Liver (tissue), 9 donors: ENCODE measurements around the gene ENKD1. TPM values are rescaled to one million over a fixed set of nuclear protein-coding genes. Genes with fewer than 3 reads are reported as not detected.

ENCODE experiments used
- DNase-seq: peaks from one replicate; pipeline ENCODE4 v3.0.0-alpha.2; 2017; ENCODE audit warnings: low spot score
- H3K27ac ChIP-seq, 2 donors: one replicate each; pipeline ENCODE4 v1.7.0; 2013; ENCODE audit warnings: inconsistent platforms in 2 of 2, low read length in 2 of 2, control low read depth in 1 of 2, low read depth in 1 of 2, mild to moderate bottlenecking in 1 of 2
- H3K27me3 ChIP-seq, 4 donors: one replicate each; pipeline versions ENCODE4 v1.6.1 to v1.7.0; 2013; ENCODE audit warnings: low read length in 3 of 4, inconsistent platforms in 1 of 4, mild to moderate bottlenecking in 1 of 4, moderate library complexity in 1 of 4; ENCODE audit not compliant: control insufficient read depth in 4 of 4, insufficient read depth in 4 of 4
- H3K36me3 ChIP-seq, 4 donors: one replicate each; pipeline versions ENCODE4 v1.6.1 to v1.7.0; 2013; ENCODE audit warnings: low read length in 3 of 4, mild to moderate bottlenecking in 3 of 4, low read depth in 1 of 4, moderate library complexity in 1 of 4; ENCODE audit not compliant: control insufficient read depth in 4 of 4, insufficient read depth in 3 of 4
- H3K4me1 ChIP-seq, 4 donors: one replicate each; pipeline versions ENCODE4 v1.6.1 to v1.7.0; 2013; ENCODE audit warnings: low read length in 3 of 4, mild to moderate bottlenecking in 3 of 4, moderate library complexity in 1 of 4; ENCODE audit not compliant: control insufficient read depth in 4 of 4, insufficient read depth in 4 of 4
- H3K4me3 ChIP-seq, 3 donors: one replicate each; pipeline versions ENCODE4 v1.6.1 to v1.7.0; 2013; ENCODE audit warnings: low read length in 3 of 3, control low read depth in 1 of 3, low read depth in 1 of 3, mild to moderate bottlenecking in 1 of 3
- H3K9ac ChIP-seq, 2 donors: one replicate each; pipeline ENCODE4 v1.7.0; 2013; ENCODE audit warnings: low read length in 2 of 2, mild to moderate bottlenecking in 2 of 2, moderate library complexity in 2 of 2, control low read depth in 1 of 2, low read depth in 1 of 2
- H3K9me3 ChIP-seq, 4 donors: one replicate each; pipeline versions ENCODE4 v1.6.1 to v1.7.0; 2013; ENCODE audit warnings: low read length in 3 of 4; ENCODE audit not compliant: control insufficient read depth in 4 of 4
- ATF3 ChIP-seq: IDR thresholded peaks from 2 replicates; pipeline ENCODE4 v1.6.1; 2016; ENCODE audit warnings: antibody characterized with exemption
- CTCF ChIP-seq: fragments of 150-350 bp; IDR thresholded peaks from 2 replicates; pipeline ENCODE4 v1.5.1; 2017; ENCODE audit warnings: improper control_type of control experiment, low read depth, low read length; ENCODE audit not compliant: missing input control
- GABPA ChIP-seq, 2 donors: IDR thresholded peaks in 1 of 2; conservative IDR thresholded peaks in 1 of 2; 2 replicates each; pipeline ENCODE4 v1.6.1; 2016; ENCODE audit warnings: antibody characterized with exemption in 2 of 2, mild to moderate bottlenecking in 1 of 2, moderate library complexity in 1 of 2
- HNF4A ChIP-seq, 2 donors: conservative IDR thresholded peaks; 2 replicates each; pipeline ENCODE4 v1.6.1; 2016; ENCODE audit warnings: antibody characterized with exemption in 2 of 2, mild to moderate bottlenecking in 2 of 2
- JUND ChIP-seq, 2 donors: IDR thresholded peaks; 2 replicates each; pipeline ENCODE4 v1.6.1; 2016; ENCODE audit warnings: antibody characterized with exemption in 2 of 2
- MAX ChIP-seq: IDR thresholded peaks from 2 replicates; pipeline ENCODE4 v1.6.1; 2016; ENCODE audit warnings: antibody characterized with exemption
- NR2F2 ChIP-seq: IDR thresholded peaks from 2 replicates; pipeline ENCODE4 v1.6.1; 2016; ENCODE audit warnings: antibody characterized with exemption
- REST ChIP-seq: IDR thresholded peaks from 2 replicates; pipeline ENCODE4 v1.6.1; 2016; ENCODE audit warnings: antibody characterized with exemption, mild to moderate bottlenecking
- RXRA ChIP-seq, 2 donors: IDR thresholded peaks; 2 replicates each; pipeline ENCODE4 v1.6.1; 2017 to 2018; ENCODE audit warnings: antibody characterized with exemption in 2 of 2, mild to moderate bottlenecking in 1 of 2
- SP1 ChIP-seq: IDR thresholded peaks from 2 replicates; pipeline ENCODE4 v1.6.1; 2018; ENCODE audit warnings: antibody characterized with exemption, mild to moderate bottlenecking
- TAF1 ChIP-seq: conservative IDR thresholded peaks from 2 replicates; pipeline ENCODE4 v1.6.1; 2016; ENCODE audit warnings: antibody characterized with exemption, mild to moderate bottlenecking
- YY1 ChIP-seq: IDR thresholded peaks from 2 replicates; pipeline ENCODE4 v1.6.1; 2016; ENCODE audit warnings: antibody characterized with exemption, mild to moderate bottlenecking
- WGBS: extraction: QIAGEN DNeasy Blood & Tissue Kit; methylation state at CpG from one replicate; pipeline ENCODE4 v1.1.7; 2013; 5-methylcytosine and 5-hydroxymethylcytosine counted together
- polyA plus RNA-seq, 2 donors: library from polyadenylated mRNA; stranded (reverse) in 1 of 2; unstranded in 1 of 2; fragments of 200-250 nt in 1 of 2; fragments of >200 nt in 1 of 2; fragmentation: Nextera tagmentation in 1 of 2; extraction: Ambion mirVana in 1 of 2; gene quantifications; one replicate each; pipeline versions ENCODE4 v1.2.1 to v1.2.3, GENCODE V29; 2013 to 2015
- total RNA-seq, 2 donors: library from RNA; depleted of rRNA; stranded (reverse); fragments of >200 nt; gene quantifications; one replicate each; pipeline ENCODE4 v1.2.3, GENCODE V29; 2014
- donor health status: healthy.
- donor health status: healthy.
- donor health status: healthy.
- donor health status: healthy.
- donor health status: healthy.

ENKD1 gene
- total and polyA plus RNA-seq, 4 donors = 2.6 to 7.8 (median 4.7) TPM

- peaks cover 0 to 1% (median 0%) of the 10 kb centered on the region in 4 donors for H3K36me3 ChIP-seq
- WGBS = under 1% methylated on average over 48 of the region's 48 CpGs
- no peaks in the 10 kb centered on the region for H3K9me3 ChIP-seq
- peak; percentile 83 for DNase-seq
- peak within 1 kb of the TSS; percentile 73 to 98 (median 77) for H3K4me3 ChIP-seq
- H3K27ac ChIP-seq = peak within 1 kb of the TSS; percentile 91 to 98
- TF ChIP-seq RXRA (IDR thresholded peaks at IDR 0.05) (no peak), REST (no peak), GABPA (IDR thresholded peaks at IDR 0.05 in 1 of 2, conservative IDR thresholded peaks at IDR 0.05 in 1 of 2) (no peak), HNF4A (conservative IDR thresholded peaks at IDR 0.05) (peak in 1 of 2 donors; percentile 6), NR2F2 (no peak), ATF3 (peak; percentile 83), YY1 (peak; percentile 5), JUND (IDR thresholded peaks at IDR 0.05) (peak in 1 of 2 donors; percentile 52), MAX (no peak), CTCF (peak; percentile 18), TAF1 (no peak)
- no peaks in the 10 kb centered on the region for H3K27me3 ChIP-seq
- peak within 1 kb of the TSS; percentile 36 to 79 for H3K9ac ChIP-seq
- peaks cover 11 to 52% (median 37%) of the 10 kb centered on the region in 4 donors for H3K4me1 ChIP-seq
Observed at GRCh38 chr16:67660564-67661028, 6.0 kb downstream of the ENKD1 start, which contains the start of gene PARD6A. Gene PARD6A, plus strand, starts transcription at chr16:67660960. Its CDS starts 79 bp downstream, at chr16:67661039.

- DNase-seq = peak; percentile 95
- TF ChIP-seq ATF3 (no peak), YY1 (peak; percentile 38), RXRA (IDR thresholded peaks at IDR 0.05) (no peak), SP1 (peak; percentile 5), GABPA (IDR thresholded peaks at IDR 0.05 in 1 of 2, conservative IDR thresholded peaks at IDR 0.05 in 1 of 2) (peak in 1 of 2 donors; percentile 82), TAF1 (no peak)
- no peaks in the 10 kb centered on the region for H3K27me3 ChIP-seq
- H3K9ac ChIP-seq = peak within 1 kb of the TSS; percentile 36 to 79
- H3K4me1 ChIP-seq = peaks cover 11 to 52% (median 36%) of the 10 kb centered on the region in 4 donors
- H3K4me3 ChIP-seq = peak within 1 kb of the TSS; percentile 73 to 98 (median 77)
- H3K27ac ChIP-seq = peak within 1 kb of the TSS; percentile 91 to 98
- WGBS = under 1% methylated on average over 83 of the region's 83 CpGs
- peaks cover 0 to 1% (median 0%) of the 10 kb centered on the region in 4 donors for H3K36me3 ChIP-seq
- no peaks in the 10 kb centered on the region for H3K9me3 ChIP-seq
Observed at GRCh38 chr16:67659675-67660563, 6.6 kb downstream of the ENKD1 start, which contains the start of gene ACD. Gene ACD, minus strand, starts transcription at chr16:67660260. Its CDS starts 40 bp downstream, at chr16:67660220.
